Omental fat pad (tissue), 4 donors: ENCODE results near the gene SNX17. TPM values are rescaled to one million over a fixed set of nuclear protein-coding genes. Genes with fewer than 3 reads are reported as not detected.
A peak's percentile ranks its signal among the peaks of the same experiment; 100 is the strongest.

Experiments
- ATAC-seq: fragments of 150-250 bp; one replicate; pipeline ENCODE4 v1.9.1; 2016; ENCODE audit warnings: mild to moderate bottlenecking, moderate library complexity; ENCODE audit not compliant: low FRiP score
- DNase-seq: peaks from one replicate; pipeline ENCODE4 v3.0.0-alpha.2; 2019; ENCODE audit warnings: low spot score
- CTCF ChIP-seq, 3 donors: fragments of 450-650 bp; IDR thresholded peaks; one replicate each; pipeline ENCODE4 v1.5.1; 2016 to 2017; ENCODE audit warnings: antibody characterized with exemption in 3 of 3, mild to moderate bottlenecking in 3 of 3, moderate library complexity in 2 of 3
- total RNA-seq, 4 donors: library from RNA; depleted of rRNA; stranded (reverse); fragments of >200 nt; gene quantifications; one replicate each; pipeline ENCODE4 v1.1.0, GENCODE V29; 2016

Gene SNX17
- total RNA-seq, 4 donors from 2014 or later: 92.6 to 116 (median 105) TPM

DNA sequence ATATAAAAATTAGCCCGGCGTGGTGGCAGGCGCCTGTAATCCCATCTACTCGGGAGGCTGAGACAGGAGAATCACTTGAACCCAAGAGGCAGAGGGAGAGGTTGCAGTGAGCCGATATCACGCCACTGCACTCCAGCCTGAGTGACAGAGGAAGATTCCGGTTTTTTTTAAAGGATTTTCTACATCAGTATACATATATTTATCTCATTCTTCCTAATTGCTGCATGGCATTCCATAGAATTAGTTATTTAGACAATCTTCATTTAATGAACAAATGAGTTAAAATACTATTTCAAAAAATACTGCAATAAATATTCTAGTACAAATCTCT, 15.9 kb upstream of the SNX17 start:
- TF ChIP-seq CTCF (IDR thresholded peaks at IDR 0.05): no peak
- no peak for DNase-seq
- no peak for ATAC-seq

DNA sequence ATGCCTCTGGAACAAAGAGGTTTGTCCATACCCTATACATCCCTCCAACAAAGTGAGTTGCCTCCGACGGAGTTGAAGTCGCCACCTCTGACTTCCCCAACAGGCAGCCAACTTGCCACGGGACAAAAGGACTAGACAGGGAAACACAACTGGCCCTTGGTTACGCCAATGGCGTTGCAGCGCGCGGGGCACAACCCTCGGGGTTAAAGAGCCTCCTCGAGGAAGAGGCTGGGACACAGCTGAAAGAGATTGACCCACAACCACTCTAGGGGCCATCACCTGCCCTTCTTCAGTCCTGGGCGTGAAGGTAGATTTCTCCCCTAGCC, 14.4 kb upstream of the SNX17 start:
- no peak for TF ChIP-seq CTCF (IDR thresholded peaks at IDR 0.05)
- DNase-seq (no peak), ATAC-seq (peak; percentile 31)

DNA sequence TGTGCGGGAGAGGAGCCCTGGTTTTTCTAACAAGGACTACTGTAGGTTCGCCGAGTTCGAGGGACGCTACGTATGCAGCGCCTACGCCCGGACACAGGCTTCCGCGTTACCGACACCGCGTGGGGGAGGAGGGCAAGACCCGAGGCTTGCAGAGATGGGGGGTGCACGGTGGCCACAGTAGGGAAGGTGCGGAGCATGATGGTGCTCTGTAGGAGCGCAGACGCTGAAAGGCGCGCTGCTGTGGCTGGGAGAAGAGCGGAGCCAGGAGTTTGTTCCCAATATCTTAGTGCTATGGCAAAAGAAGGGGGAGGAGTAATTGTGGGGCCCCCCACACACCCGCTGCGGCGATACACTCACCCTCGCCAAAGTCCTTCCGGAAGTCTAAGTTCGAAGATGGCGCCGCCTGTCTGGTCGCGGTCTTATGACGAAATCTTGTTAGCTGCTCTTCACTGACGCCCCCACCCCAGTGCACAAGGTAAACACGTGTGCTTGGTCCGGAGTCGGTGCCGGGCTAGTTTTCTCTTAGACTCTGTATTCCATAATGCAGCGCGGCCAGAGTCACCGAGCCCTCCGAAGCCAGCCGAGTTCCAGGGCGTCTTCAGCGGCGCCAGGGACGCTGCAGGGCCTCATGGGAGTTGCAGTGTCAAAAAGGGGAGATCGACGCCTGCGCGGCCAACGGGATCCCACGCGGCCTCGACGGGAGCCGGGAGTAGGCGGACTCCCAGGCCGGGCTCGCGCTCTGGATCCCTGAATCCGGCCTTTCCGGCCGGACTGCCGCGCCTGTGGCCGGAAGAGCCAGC, 13.8 kb upstream of the SNX17 start, which contains the start of gene GTF3C2:
Gene GTF3C2, minus strand, starts transcription at position 383 of the 800 bp plus-strand sequence. CDS start 13,210 bp downstream, outside the sequence.
- DNase-seq (peak; percentile 91), ATAC-seq (peak; percentile 97)
- TF ChIP-seq CTCF (IDR thresholded peaks at IDR 0.05): no peak

- no peak for TF ChIP-seq CTCF (IDR thresholded peaks at IDR 0.05)
- ATAC-seq (no peak), DNase-seq (no peak)
Observed at GRCh38 chr2:27362678-27363420, 7.6 kb upstream of the SNX17 start.

GRCh38 chr2:27363933-27364332, 6.5 kb upstream of the SNX17 start:
- no peak for ATAC-seq
- no peak for DNase-seq
- no peak for TF ChIP-seq CTCF (IDR thresholded peaks at IDR 0.05)

DNA sequence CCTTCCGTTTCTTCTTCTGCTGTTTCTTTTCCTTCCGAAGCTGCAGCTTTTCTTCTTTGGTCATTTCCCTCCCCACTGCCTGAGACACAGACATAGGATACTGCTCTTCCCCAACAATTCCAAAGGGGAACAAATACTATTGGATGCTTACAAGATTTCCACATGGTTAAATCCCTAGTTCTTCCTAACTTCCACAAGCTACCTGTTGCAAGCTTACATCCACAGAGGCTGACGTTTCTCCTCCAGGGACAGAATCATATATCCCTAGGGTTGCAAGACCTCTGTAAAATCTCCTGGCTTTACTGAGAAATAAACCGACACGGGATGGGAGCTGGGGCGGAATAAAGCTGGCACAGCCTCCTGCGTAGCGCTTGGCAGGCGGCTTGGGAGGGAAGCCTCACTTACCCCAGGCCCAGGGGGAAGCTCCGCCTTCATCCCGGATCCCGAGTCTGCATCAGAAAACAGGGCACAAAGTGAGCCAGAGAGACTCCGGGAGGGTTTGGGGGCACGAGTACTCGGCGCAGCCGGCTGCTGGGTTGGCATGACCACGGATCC, 868 bp upstream of the SNX17 start:
- no peak for TF ChIP-seq CTCF (IDR thresholded peaks at IDR 0.05)
- peak; percentile 35 for DNase-seq
- ATAC-seq: peak; percentile 46
